GM12865 (cell line): ENCODE results near the gene SPAG9.
"Not testable (repeated sequence)": the region's sequence is repeated elsewhere in the genome, so short reads cannot be mapped to it uniquely, and the experiment has no call there.

Experiments used
- DNase-seq: peaks from one replicate; pipeline ENCODE4 v3.0.0; 2010; ENCODE audit warnings: low read depth
- H3K4me3 ChIP-seq: 2 replicates; pipeline ENCODE4 v1.5.1; 2011; ENCODE audit warnings: mild to moderate bottlenecking, low read depth, low read length, control low read depth
- TF ChIP-seq, protein P1 (sequence below): IDR thresholded peaks from 2 replicates; pipeline ENCODE4 v1.5.1; 2011; ENCODE audit warnings: low read length, control low read depth, low read depth, inconsistent platforms; ENCODE audit not compliant: insufficient read depth; ENCODE audit errors: missing control alignments

SPAG9 gene

GRCh38 chr17:51083981-51084380 lies 36.7 kb downstream of the SPAG9 start:
- TF ChIP-seq, protein P1, sequence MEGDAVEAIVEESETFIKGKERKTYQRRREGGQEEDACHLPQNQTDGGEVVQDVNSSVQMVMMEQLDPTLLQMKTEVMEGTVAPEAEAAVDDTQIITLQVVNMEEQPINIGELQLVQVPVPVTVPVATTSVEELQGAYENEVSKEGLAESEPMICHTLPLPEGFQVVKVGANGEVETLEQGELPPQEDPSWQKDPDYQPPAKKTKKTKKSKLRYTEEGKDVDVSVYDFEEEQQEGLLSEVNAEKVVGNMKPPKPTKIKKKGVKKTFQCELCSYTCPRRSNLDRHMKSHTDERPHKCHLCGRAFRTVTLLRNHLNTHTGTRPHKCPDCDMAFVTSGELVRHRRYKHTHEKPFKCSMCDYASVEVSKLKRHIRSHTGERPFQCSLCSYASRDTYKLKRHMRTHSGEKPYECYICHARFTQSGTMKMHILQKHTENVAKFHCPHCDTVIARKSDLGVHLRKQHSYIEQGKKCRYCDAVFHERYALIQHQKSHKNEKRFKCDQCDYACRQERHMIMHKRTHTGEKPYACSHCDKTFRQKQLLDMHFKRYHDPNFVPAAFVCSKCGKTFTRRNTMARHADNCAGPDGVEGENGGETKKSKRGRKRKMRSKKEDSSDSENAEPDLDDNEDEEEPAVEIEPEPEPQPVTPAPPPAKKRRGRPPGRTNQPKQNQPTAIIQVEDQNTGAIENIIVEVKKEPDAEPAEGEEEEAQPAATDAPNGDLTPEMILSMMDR: no peak
- H3K4me3 ChIP-seq: no peak overlapping the region
- no peak for DNase-seq

GRCh38 chr17:51083364-51083763 lies 37.3 kb downstream of the SPAG9 start:
- not testable (repeated sequence) for DNase-seq, H3K4me3 ChIP-seq

DNA sequence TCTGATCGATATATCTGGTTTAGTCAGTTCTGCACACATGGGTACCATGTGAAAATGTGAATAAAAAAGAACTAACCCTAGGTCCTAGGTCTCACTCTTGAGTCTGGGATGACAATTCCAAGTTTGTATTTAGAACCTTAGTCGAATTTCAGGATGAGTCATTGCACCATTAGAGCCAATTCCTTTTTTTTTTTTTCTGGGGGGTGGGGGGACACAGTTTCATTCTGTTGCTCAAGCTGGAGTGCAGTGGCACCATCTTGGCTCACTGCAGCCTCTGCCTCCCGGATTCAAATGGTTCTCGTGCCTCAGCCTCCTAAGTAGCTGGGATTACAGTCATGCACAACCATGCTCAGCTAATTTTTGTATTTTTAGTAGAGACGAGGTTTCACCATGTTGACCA lies 41.6 kb downstream of the SPAG9 start:
- TF ChIP-seq, protein P1: no peak
- H3K4me3 ChIP-seq: no peak overlapping the region
- no peak for DNase-seq

DNA sequence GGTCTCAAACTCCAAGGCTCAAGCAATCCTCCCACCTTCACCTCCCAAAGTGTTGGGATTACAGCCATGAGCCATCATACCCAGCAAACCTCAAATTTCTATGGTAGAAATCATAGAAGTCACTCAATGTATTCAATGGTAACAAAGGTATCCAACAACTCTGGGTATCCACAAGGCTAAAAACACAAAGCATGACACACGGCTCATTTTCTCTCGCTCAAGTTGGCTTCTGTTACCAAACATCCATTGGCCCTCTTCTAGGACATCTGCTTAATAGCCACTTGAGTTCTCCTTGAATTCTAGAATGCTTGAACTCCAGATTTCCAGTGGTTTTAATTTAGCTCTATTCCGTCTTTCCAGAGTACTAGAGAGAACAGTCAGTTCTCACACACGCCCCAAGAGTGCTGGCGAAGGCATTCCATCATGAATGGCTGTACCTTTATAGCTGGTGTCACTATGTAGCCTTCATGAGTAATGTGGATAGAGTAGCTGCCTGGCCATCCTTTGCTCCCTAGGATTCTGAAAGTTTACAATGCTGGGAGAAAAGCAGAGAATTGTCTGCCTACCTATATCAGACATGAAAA lies 42.6 kb downstream of the SPAG9 start:
- DNase-seq: no peak
- TF ChIP-seq, protein P1: no peak
- no peak overlapping the region for H3K4me3 ChIP-seq

DNA sequence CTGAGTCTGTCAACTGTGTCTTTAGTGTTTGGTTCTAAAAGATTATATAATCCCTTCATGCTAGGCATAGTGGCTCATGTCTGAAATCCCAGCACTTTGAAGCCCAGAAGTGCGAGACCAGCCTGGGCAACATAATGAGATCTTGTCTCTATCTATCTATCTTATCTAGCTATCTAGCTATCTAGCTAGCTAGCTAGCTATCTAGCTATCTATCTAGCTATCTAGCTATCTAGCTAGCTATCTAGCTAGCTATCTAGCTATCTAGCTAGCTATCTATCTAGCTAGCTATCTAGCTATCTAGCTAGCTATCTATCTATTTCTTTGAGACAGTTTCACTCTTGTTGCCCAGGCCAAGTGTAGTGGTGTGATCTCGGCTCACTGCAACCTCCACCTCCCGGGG lies 43.8 kb downstream of the SPAG9 start:
- no peak for DNase-seq
- no peak overlapping the region for H3K4me3 ChIP-seq
- TF ChIP-seq, protein P1: no peak

DNA sequence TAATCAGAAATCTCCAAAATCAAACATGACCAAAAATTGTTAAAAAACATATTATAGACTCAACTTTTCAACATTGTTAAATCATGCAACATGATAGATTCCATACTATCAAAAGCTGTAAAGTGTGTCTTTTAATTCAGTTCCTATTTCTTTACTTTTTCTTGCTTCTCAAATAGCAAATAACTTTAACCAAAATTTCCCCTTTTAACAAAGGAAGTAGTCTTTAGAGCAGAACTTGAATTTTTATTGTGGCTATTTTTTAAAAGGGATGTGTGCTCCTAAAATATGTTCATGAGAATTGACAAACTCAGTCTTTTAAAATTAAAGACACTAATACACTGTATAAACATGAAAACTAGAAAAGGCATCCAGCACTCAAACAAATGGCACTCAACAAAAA lies 49.1 kb downstream of the SPAG9 start:
- no peak overlapping the region for H3K4me3 ChIP-seq
- TF ChIP-seq, protein P1: no peak
- DNase-seq: no peak

DNA sequence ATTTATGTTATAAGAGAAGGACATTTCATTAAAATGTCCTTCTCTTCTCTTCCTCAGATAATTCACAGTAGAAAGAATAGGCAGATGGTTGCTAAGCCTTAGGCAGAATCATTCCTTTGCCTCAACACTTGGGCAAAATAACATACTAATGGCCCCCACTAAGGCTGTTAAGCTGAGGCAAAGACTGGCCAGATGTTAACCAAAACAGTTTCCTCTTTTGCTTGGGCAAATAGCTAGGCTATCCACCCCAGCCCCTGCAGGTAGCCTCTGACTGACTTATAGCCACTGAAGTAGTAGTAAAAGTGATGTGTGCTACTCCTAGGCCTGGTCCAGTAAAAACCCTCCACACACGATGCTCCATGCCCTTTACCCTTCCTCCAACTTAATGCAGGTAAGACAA lies 55.2 kb downstream of the SPAG9 start:
- H3K4me3 ChIP-seq: no peak overlapping the region
- DNase-seq: no peak
- TF ChIP-seq, protein P1: no peak
